Immature natural killer cell (primary cell): ENCODE measurements around the gene PTPRM. TPM values are rescaled to one million over a fixed set of nuclear protein-coding genes. Genes with fewer than 3 reads are reported as not detected.
"Not testable (repeated sequence)": the region's sequence is repeated elsewhere in the genome, so short reads cannot be mapped to it uniquely, and the experiment has no call there.

Experiments used
- DNase-seq, 3 donors: peaks; one replicate each; pipeline ENCODE4 v3.0.0; 2022; ENCODE audit warnings: mixed read lengths in 1 of 3
- H3K27ac Mint-ChIP-seq, 6 donors: one replicate each; pipeline ENCODE4 v1.8.0; 2020; ENCODE audit warnings: mixed read lengths in 6 of 6, mild to moderate bottlenecking in 5 of 6, inconsistent platforms in 4 of 6, moderate library complexity in 3 of 6
- H3K27me3 Mint-ChIP-seq, 3 donors: one replicate each; pipeline ENCODE4 v1.8.0; 2020 to 2021; ENCODE audit warnings: low read depth in 3 of 3, mild to moderate bottlenecking in 3 of 3, mixed read lengths in 3 of 3, moderate library complexity in 3 of 3, inconsistent platforms in 1 of 3
- H3K36me3 Mint-ChIP-seq, 3 donors: one replicate each; pipeline ENCODE4 v1.8.0; 2020; ENCODE audit warnings: mixed read lengths in 3 of 3, inconsistent platforms in 2 of 3, mild to moderate bottlenecking in 2 of 3
- H3K4me1 Mint-ChIP-seq, 2 donors: one replicate each; pipeline ENCODE4 v1.8.0; 2020; ENCODE audit warnings: inconsistent platforms in 2 of 2, mild to moderate bottlenecking in 2 of 2, mixed read lengths in 2 of 2, moderate library complexity in 1 of 2
- H3K4me3 Mint-ChIP-seq, 5 donors: one replicate each; pipeline ENCODE4 v1.8.0; 2020; ENCODE audit warnings: mild to moderate bottlenecking in 5 of 5, mixed read lengths in 5 of 5, inconsistent platforms in 3 of 5, moderate library complexity in 3 of 5
- H3K9me3 Mint-ChIP-seq, 6 donors: one replicate each; pipeline ENCODE4 v1.8.0; 2020; ENCODE audit warnings: mild to moderate bottlenecking in 6 of 6, mixed read lengths in 6 of 6, inconsistent platforms in 4 of 6, moderate library complexity in 3 of 6
- polyA plus RNA-seq, 3 donors: library from polyadenylated mRNA; unstranded; fragments of 300-500 nt; fragmentation: Illumina TruSeq; gene quantifications; one replicate each; pipeline ENCODE4 v1.2.3, GENCODE V29; 2021

Gene PTPRM
- polyA plus RNA-seq, 3 donors from 2014 or later: 1.3 to 9.7 (median 3.2) TPM

- no peak for DNase-seq
- Mint-ChIP-seq H3K9me3 (peaks cover 0 to 15% (median 0%) of the 10 kb centered on the region in 6 donors), H3K27me3 (no peaks in the 10 kb centered on the region), H3K27ac (peak overlapping the region in 2 of 6 donors; percentile 84 to 96), H3K4me1 (peaks cover 5 to 15% of the 10 kb centered on the region in 2 donors), H3K36me3 (peaks cover 0 to 3% (median 0%) of the 10 kb centered on the region in 3 donors), H3K4me3 (peak overlapping the region in 1 of 5 donors; percentile 94)
Observed at GRCh38 chr18:7945882-7946281, 378.8 kb downstream of the PTPRM start.

GRCh38 chr18:7946734-7947377 lies 379.7 kb downstream of the PTPRM start:
- Mint-ChIP-seq H3K4me3 (peak overlapping the region in 3 of 5 donors; percentile 25 to 94 (median 42)), H3K27ac (peak overlapping the region in 3 of 6 donors; percentile 70 to 96 (median 84)), H3K36me3 (peaks cover 0 to 4% (median 0%) of the 10 kb centered on the region in 3 donors), H3K4me1 (peaks cover 5 to 15% of the 10 kb centered on the region in 2 donors), H3K27me3 (no peaks in the 10 kb centered on the region), H3K9me3 (peaks cover 0 to 10% (median 0%) of the 10 kb centered on the region in 6 donors)
- peak in 1 of 3 donors; percentile 60 for DNase-seq

GRCh38 chr18:7950380-7951136 lies 383.4 kb downstream of the PTPRM start:
- H3K9me3 Mint-ChIP-seq: no peaks in the 10 kb centered on the region
- H3K4me3 Mint-ChIP-seq: peak overlapping the region in 1 of 5 donors; percentile 41
- no peaks in the 10 kb centered on the region for H3K27me3 Mint-ChIP-seq
- peak overlapping the region in 2 of 6 donors; percentile 89 to 93 for H3K27ac Mint-ChIP-seq
- peak in 1 of 3 donors; percentile 43 for DNase-seq
- peaks cover 0 to 4% (median 0%) of the 10 kb centered on the region in 3 donors for H3K36me3 Mint-ChIP-seq
- no peaks in the 10 kb centered on the region for H3K4me1 Mint-ChIP-seq

GRCh38 chr18:7953095-7953958 lies 386.2 kb downstream of the PTPRM start:
- no peak for DNase-seq
- Mint-ChIP-seq H3K27me3 (peaks cover 0 to 2% (median 1%) of the 10 kb centered on the region in 3 donors), H3K4me3 (peak overlapping the region in 1 of 5 donors; percentile 79), H3K4me1 (peaks cover 0 to 4% of the 10 kb centered on the region in 2 donors), H3K36me3 (peaks cover 0 to 4% (median 0%) of the 10 kb centered on the region in 3 donors), H3K27ac (peak overlapping the region in 2 of 6 donors; percentile 78 to 87), H3K9me3 (peaks cover 0 to 1% (median 0%) of the 10 kb centered on the region in 6 donors)

GRCh38 chr18:7954238-7954637 lies 387.1 kb downstream of the PTPRM start:
- peak overlapping the region in 1 of 5 donors; percentile 79 for H3K4me3 Mint-ChIP-seq

GRCh38 chr18:7955175-7955574 lies 388.1 kb downstream of the PTPRM start:
- Mint-ChIP-seq H3K4me1 (peaks cover 0 to 4% of the 10 kb centered on the region in 2 donors), H3K36me3 (peaks cover 0 to 4% (median 0%) of the 10 kb centered on the region in 3 donors)

More at GRCh38 chr18:7954238-7954637, 387.1 kb downstream of the PTPRM start:
- Mint-ChIP-seq H3K9me3 (peaks cover 0 to 1% (median 0%) of the 10 kb centered on the region in 6 donors), H3K36me3 (peaks cover 0 to 4% (median 0%) of the 10 kb centered on the region in 3 donors), H3K27ac (peak overlapping the region in 2 of 6 donors; percentile 78 to 87), H3K4me1 (peaks cover 0 to 4% of the 10 kb centered on the region in 2 donors), H3K27me3 (peaks cover 0 to 2% (median 1%) of the 10 kb centered on the region in 3 donors)
- no peak for DNase-seq

GRCh38 chr18:7957297-7957696 lies 390.2 kb downstream of the PTPRM start:
- DNase-seq: peak in 1 of 3 donors; percentile 28
- peaks cover 0 to 4% of the 10 kb centered on the region in 2 donors for H3K4me1 Mint-ChIP-seq
- H3K36me3 Mint-ChIP-seq: no peaks in the 10 kb centered on the region
- H3K27ac Mint-ChIP-seq: peak overlapping the region in 3 of 6 donors; percentile 19 to 97 (median 95)
- H3K27me3 Mint-ChIP-seq: peaks cover 0 to 2% (median 1%) of the 10 kb centered on the region in 3 donors
- H3K4me3 Mint-ChIP-seq: peak overlapping the region in 2 of 5 donors; percentile 17 to 86
- H3K9me3 Mint-ChIP-seq: peaks cover 0 to 1% (median 0%) of the 10 kb centered on the region in 6 donors

More at GRCh38 chr18:7955175-7955574, 388.1 kb downstream of the PTPRM start:
- Mint-ChIP-seq H3K27ac (peak overlapping the region in 2 of 6 donors; percentile 0 to 95), H3K9me3 (peaks cover 0 to 1% (median 0%) of the 10 kb centered on the region in 6 donors), H3K27me3 (peaks cover 0 to 2% (median 1%) of the 10 kb centered on the region in 3 donors), H3K4me3 (no peak overlapping the region)
- no peak for DNase-seq

GRCh38 chr18:7958081-7958896 lies 391.2 kb downstream of the PTPRM start:
- peaks cover 0 to 4% of the 10 kb centered on the region in 2 donors for H3K4me1 Mint-ChIP-seq
- peak in 1 of 3 donors; percentile 21 for DNase-seq
- peak overlapping the region in 4 of 5 donors; percentile 8 to 86 (median 46) for H3K4me3 Mint-ChIP-seq
- H3K36me3 Mint-ChIP-seq: no peaks in the 10 kb centered on the region
- peak overlapping the region in 4 of 6 donors; percentile 70 to 97 (median 88) for H3K27ac Mint-ChIP-seq
- peaks cover 0 to 1% (median 0%) of the 10 kb centered on the region in 6 donors for H3K9me3 Mint-ChIP-seq
- peaks cover 0 to 3% (median 2%) of the 10 kb centered on the region in 3 donors for H3K27me3 Mint-ChIP-seq

- peak overlapping the region in 2 of 6 donors; percentile 95 to 97 for H3K27ac Mint-ChIP-seq
- peaks cover 0 to 1% (median 0%) of the 10 kb centered on the region in 6 donors for H3K9me3 Mint-ChIP-seq
- no peaks in the 10 kb centered on the region for H3K36me3 Mint-ChIP-seq
- peaks cover 0 to 4% of the 10 kb centered on the region in 2 donors for H3K4me1 Mint-ChIP-seq
- H3K27me3 Mint-ChIP-seq: peaks cover 0 to 3% (median 2%) of the 10 kb centered on the region in 3 donors
- H3K4me3 Mint-ChIP-seq: peak overlapping the region in 1 of 5 donors; percentile 86
- no peak for DNase-seq
Observed at GRCh38 chr18:7958897-7959146, 391.7 kb downstream of the PTPRM start.

GRCh38 chr18:7966682-7967081 lies 399.6 kb downstream of the PTPRM start:
- not testable (repeated sequence) for H3K4me1 Mint-ChIP-seq, DNase-seq, H3K27ac Mint-ChIP-seq, H3K27me3 Mint-ChIP-seq, H3K36me3 Mint-ChIP-seq, H3K9me3 Mint-ChIP-seq, H3K4me3 Mint-ChIP-seq

GRCh38 chr18:7974200-7974874 lies 407.2 kb downstream of the PTPRM start:
- no peak overlapping the region for H3K27ac Mint-ChIP-seq
- H3K27me3 Mint-ChIP-seq: peaks cover 0 to 1% (median 0%) of the 10 kb centered on the region in 3 donors
- no peak for DNase-seq
- no peaks in the 10 kb centered on the region for H3K4me1 Mint-ChIP-seq
- H3K36me3 Mint-ChIP-seq: no peaks in the 10 kb centered on the region
- H3K4me3 Mint-ChIP-seq: no peak overlapping the region
- peaks cover 0 to 5% (median 0%) of the 10 kb centered on the region in 6 donors for H3K9me3 Mint-ChIP-seq

GRCh38 chr18:7977897-7978296 lies 410.8 kb downstream of the PTPRM start:
- Mint-ChIP-seq H3K9me3 (peaks cover 0 to 10% (median 0%) of the 10 kb centered on the region in 6 donors), H3K4me3 (no peak overlapping the region), H3K27ac (peak overlapping the region in 1 of 6 donors; percentile 34), H3K36me3 (no peaks in the 10 kb centered on the region), H3K4me1 (no peaks in the 10 kb centered on the region), H3K27me3 (peaks cover 0 to 3% (median 0%) of the 10 kb centered on the region in 3 donors)
- no peak for DNase-seq
